Measurements from ENCODE around the gene PIGW. TPM values are rescaled to one million over a fixed set of nuclear protein-coding genes. Genes with fewer than 3 reads are reported as not detected.
"Not testable (repeated sequence)": the region's sequence is repeated elsewhere in the genome, so short reads cannot be mapped to it uniquely, and the experiment has no call there.

Gene PIGW
- total RNA-seq, 5 donors from 2014 or later (not counting 1 experiment from before 2014, with no cell fraction given), result 6.0 to 8.7 (median 6.5) TPM

DNA sequence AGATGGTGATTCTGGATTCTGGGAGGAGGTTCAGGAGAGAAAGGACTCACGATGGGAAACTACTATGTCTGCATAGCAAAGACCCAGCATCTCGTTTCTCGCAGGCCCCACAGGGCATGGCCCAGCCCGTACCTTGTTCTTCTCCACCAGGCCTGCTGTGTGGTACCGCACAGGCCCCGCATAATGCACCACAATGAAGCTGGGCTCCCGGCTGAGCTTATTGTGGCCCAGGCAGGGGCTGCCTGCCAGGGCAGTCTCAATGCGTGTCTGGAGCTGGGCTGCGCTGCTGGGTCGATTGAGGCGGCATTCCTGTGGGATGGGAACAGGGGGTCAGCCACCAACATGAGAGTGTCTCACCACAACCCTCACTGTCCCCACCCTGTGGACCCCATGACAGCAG is 28.0 kb upstream of the PIGW start:
- Histone ChIP-seq H3K4me1 (ENCODE audit: control insufficient read depth in 1 of 2, extremely low read depth in 1 of 2, insufficient read depth in 2 of 2, low read length in 2 of 2) (no peaks in the 10 kb centered on the region), H3K36me3 (ENCODE audit: control insufficient read depth in 2 of 2, extremely low read depth in 1 of 2, insufficient read depth in 1 of 2, low read length in 1 of 2) (peaks cover 7 to 61% of the 10 kb centered on the region in 2 donors), H3K27me3 (replicated peaks in 1 of 2; ENCODE audit: control insufficient read depth in 2 of 2, extremely low read depth in 1 of 2, insufficient read depth in 2 of 2, low read length in 1 of 2) (no peaks in the 10 kb centered on the region), H3K27ac (ENCODE audit: low read length) (no peak overlapping the region), H3K4me3 (ENCODE audit: control insufficient read depth in 1 of 2, extremely low read depth in 1 of 2, low read length in 1 of 2) (no peak overlapping the region), H3K9me3 (no peaks in the 10 kb centered on the region)
- H3K9me3 Mint-ChIP-seq, result no peaks in the 10 kb centered on the region
- ChIA-PET CTCF (no interaction called here), POLR2A (no interaction called here)
- no peaks in the 10 kb centered on the region for H3K27me3 Mint-ChIP-seq
- ATAC-seq (replicated peaks in 1 of 4) (no peak), DNase-seq (no peak)
- peaks cover 15% of the 10 kb centered on the region for H3K36me3 Mint-ChIP-seq
- no peak overlapping the region for H3K4me3 Mint-ChIP-seq
- 96% methylated on average over 6 of the region's 11 CpGs for WGBS (ENCODE audit: insufficient coverage)
- no peaks in the 10 kb centered on the region for H3K4me1 Mint-ChIP-seq
- no peak overlapping the region for H3K27ac Mint-ChIP-seq

DNA sequence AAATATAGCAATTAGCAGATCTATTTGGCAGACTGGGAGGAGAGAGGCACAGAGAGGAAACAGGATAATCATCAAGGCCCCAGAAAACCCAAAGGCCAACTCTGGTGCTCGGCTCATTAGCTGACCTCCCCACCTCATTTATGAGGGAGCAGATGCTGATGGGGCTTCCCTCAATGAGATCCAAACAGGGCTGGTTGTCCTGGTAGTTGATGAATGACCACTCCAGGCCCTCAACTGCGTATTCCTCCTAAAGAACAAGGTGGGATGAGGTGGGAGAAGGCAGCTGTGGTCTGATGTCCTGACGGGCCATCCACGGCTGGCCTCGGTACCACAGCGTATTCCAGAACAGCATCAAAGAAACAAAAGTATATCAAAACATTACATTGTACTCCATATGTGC is 27.5 kb upstream of the PIGW start:
- ChIA-PET CTCF (interaction anchor here in 1 of 2 donors (0.6 kb wide), 1 partner anchor 9 kb away, joined by 3 read pairs; no protein-coding TSS in a partner anchor), POLR2A (no interaction called here)
- Histone ChIP-seq H3K4me1 (ENCODE audit: control insufficient read depth in 1 of 2, extremely low read depth in 1 of 2, insufficient read depth in 2 of 2, low read length in 2 of 2) (no peaks in the 10 kb centered on the region), H3K27me3 (replicated peaks in 1 of 2; ENCODE audit: control insufficient read depth in 2 of 2, extremely low read depth in 1 of 2, insufficient read depth in 2 of 2, low read length in 1 of 2) (no peaks in the 10 kb centered on the region), H3K9me3 (no peaks in the 10 kb centered on the region), H3K4me3 (ENCODE audit: control insufficient read depth in 1 of 2, extremely low read depth in 1 of 2, low read length in 1 of 2) (no peak overlapping the region), H3K36me3 (ENCODE audit: control insufficient read depth in 2 of 2, extremely low read depth in 1 of 2, insufficient read depth in 1 of 2, low read length in 1 of 2) (peaks cover 7 to 60% of the 10 kb centered on the region in 2 donors), H3K27ac (ENCODE audit: low read length) (no peak overlapping the region)
- DNase-seq (no peak), ATAC-seq (replicated peaks in 1 of 4) (no peak)
- Mint-ChIP-seq H3K36me3 (peaks cover 15% of the 10 kb centered on the region), H3K9me3 (no peaks in the 10 kb centered on the region), H3K27me3 (no peaks in the 10 kb centered on the region), H3K27ac (no peak overlapping the region), H3K4me1 (no peaks in the 10 kb centered on the region), H3K4me3 (no peak overlapping the region)
- WGBS (ENCODE audit: insufficient coverage), result no CpG with 5 or more reads among the region's 6 CpGs

- CTCF ChIA-PET; H3K4me1 Mint-ChIP-seq; H3K27ac Mint-ChIP-seq; H3K9me3 ChIP-seq; ATAC-seq (replicated peaks in 1 of 4); H3K4me1 ChIP-seq (ENCODE audit: control insufficient read depth in 1 of 2, extremely low read depth in 1 of 2, insufficient read depth in 2 of 2, low read length in 2 of 2); H3K27me3 Mint-ChIP-seq; H3K4me3 ChIP-seq (ENCODE audit: control insufficient read depth in 1 of 2, extremely low read depth in 1 of 2, low read length in 1 of 2); H3K4me3 Mint-ChIP-seq; H3K27ac ChIP-seq (ENCODE audit: low read length); DNase-seq; H3K9me3 Mint-ChIP-seq; POLR2A ChIA-PET; H3K27me3 ChIP-seq (replicated peaks in 1 of 2; ENCODE audit: control insufficient read depth in 2 of 2, extremely low read depth in 1 of 2, insufficient read depth in 2 of 2, low read length in 1 of 2): not testable (repeated sequence)
- 100% methylated on average over 1 of the region's 2 CpGs for WGBS (ENCODE audit: insufficient coverage)
- H3K36me3 ChIP-seq (ENCODE audit: control insufficient read depth in 2 of 2, extremely low read depth in 1 of 2, insufficient read depth in 1 of 2, low read length in 1 of 2), result peaks cover 4 to 57% of the 10 kb centered on the region in 2 donors
- H3K36me3 Mint-ChIP-seq, result peaks cover 21% of the 10 kb centered on the region
Observed at GRCh38 chr17:36508439-36508838, 26.3 kb upstream of the PIGW start.

DNA sequence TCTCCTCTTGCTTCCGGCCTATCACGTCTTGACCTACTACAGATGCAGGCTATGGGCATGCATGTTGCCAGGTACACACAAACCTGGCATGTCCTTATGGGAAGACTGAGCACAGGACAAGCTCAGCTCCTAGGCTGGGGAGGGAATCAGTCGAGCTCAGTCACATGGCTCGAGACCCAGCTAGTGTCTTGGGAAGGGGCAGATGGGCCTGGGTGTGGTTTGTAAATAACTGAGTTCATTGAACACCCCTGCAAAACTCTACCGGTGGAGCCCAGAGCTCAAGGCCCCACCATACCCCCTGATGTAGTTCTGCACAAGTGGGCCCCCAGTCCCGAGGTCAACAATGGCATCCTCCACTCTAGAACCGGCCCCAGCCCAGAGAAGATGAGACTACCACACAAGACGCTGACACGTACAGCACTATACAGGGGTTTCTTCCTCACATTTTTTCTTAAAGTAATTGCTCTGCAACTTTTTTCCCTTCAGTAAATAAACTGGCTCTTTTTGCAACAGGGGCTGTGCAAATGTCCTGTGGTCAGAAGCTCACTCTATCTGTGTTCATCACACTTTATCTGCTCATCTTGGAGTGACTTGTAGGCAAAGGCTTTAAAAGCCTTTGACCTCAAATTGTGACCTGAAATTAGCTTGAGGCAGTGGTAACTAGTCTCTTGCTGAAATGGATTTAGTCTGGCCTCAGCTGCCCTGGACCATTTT is 25.4 kb upstream of the PIGW start:
- no peak overlapping the region for H3K4me3 ChIP-seq (ENCODE audit: control insufficient read depth in 1 of 2, extremely low read depth in 1 of 2, low read length in 1 of 2)
- no peaks in the 10 kb centered on the region for H3K27me3 ChIP-seq (replicated peaks in 1 of 2; ENCODE audit: control insufficient read depth in 2 of 2, extremely low read depth in 1 of 2, insufficient read depth in 2 of 2, low read length in 1 of 2)
- 94% methylated on average over 8 of the region's 9 CpGs for WGBS (ENCODE audit: insufficient coverage)
- no peaks in the 10 kb centered on the region for H3K9me3 ChIP-seq
- H3K4me1 ChIP-seq (ENCODE audit: control insufficient read depth in 1 of 2, extremely low read depth in 1 of 2, insufficient read depth in 2 of 2, low read length in 2 of 2), result no peaks in the 10 kb centered on the region
- ATAC-seq (replicated peaks in 1 of 4) (no peak), DNase-seq (no peak)
- no peak overlapping the region for H3K27ac Mint-ChIP-seq
- no peak overlapping the region for H3K4me3 Mint-ChIP-seq
- H3K4me1 Mint-ChIP-seq, result no peaks in the 10 kb centered on the region
- H3K36me3 ChIP-seq (ENCODE audit: control insufficient read depth in 2 of 2, extremely low read depth in 1 of 2, insufficient read depth in 1 of 2, low read length in 1 of 2), result peaks cover 4 to 47% of the 10 kb centered on the region in 2 donors
- H3K27ac ChIP-seq (ENCODE audit: low read length), result no peak overlapping the region
- H3K36me3 Mint-ChIP-seq, result peaks cover 21% of the 10 kb centered on the region
- CTCF ChIA-PET, result no interaction called here
- H3K9me3 Mint-ChIP-seq, result no peaks in the 10 kb centered on the region
- POLR2A ChIA-PET, result no interaction called here
- H3K27me3 Mint-ChIP-seq, result no peaks in the 10 kb centered on the region

GRCh38 chr17:36510636-36511035 is 24.2 kb upstream of the PIGW start:
- Mint-ChIP-seq H3K4me1 (no peaks in the 10 kb centered on the region), H3K36me3 (peaks cover 21% of the 10 kb centered on the region), H3K27ac (no peak overlapping the region), H3K27me3 (no peaks in the 10 kb centered on the region), H3K9me3 (no peaks in the 10 kb centered on the region), H3K4me3 (no peak overlapping the region)
- CTCF ChIA-PET, result no interaction called here
- H3K9me3 ChIP-seq, result no peaks in the 10 kb centered on the region
- ATAC-seq (replicated peaks in 1 of 4) (no peak), DNase-seq (no peak)
- WGBS (ENCODE audit: insufficient coverage), result 93% methylated on average over 14 of the region's 14 CpGs
- H3K27me3 ChIP-seq (replicated peaks in 1 of 2; ENCODE audit: control insufficient read depth in 2 of 2, extremely low read depth in 1 of 2, insufficient read depth in 2 of 2, low read length in 1 of 2), result no peaks in the 10 kb centered on the region
- H3K36me3 ChIP-seq (ENCODE audit: control insufficient read depth in 2 of 2, extremely low read depth in 1 of 2, insufficient read depth in 1 of 2, low read length in 1 of 2), result peaks cover 4 to 45% of the 10 kb centered on the region in 2 donors
- POLR2A ChIA-PET, result no interaction called here
- no peak overlapping the region for H3K4me3 ChIP-seq (ENCODE audit: control insufficient read depth in 1 of 2, extremely low read depth in 1 of 2, low read length in 1 of 2)
- H3K27ac ChIP-seq (ENCODE audit: low read length), result no peak overlapping the region
- H3K4me1 ChIP-seq (ENCODE audit: control insufficient read depth in 1 of 2, extremely low read depth in 1 of 2, insufficient read depth in 2 of 2, low read length in 2 of 2), result no peaks in the 10 kb centered on the region

GRCh38 chr17:36511216-36511615 is 23.6 kb upstream of the PIGW start:
- H3K4me1 Mint-ChIP-seq, result no peaks in the 10 kb centered on the region
- Histone ChIP-seq H3K27ac (ENCODE audit: low read length) (no peak overlapping the region), H3K4me1 (ENCODE audit: control insufficient read depth in 1 of 2, extremely low read depth in 1 of 2, insufficient read depth in 2 of 2, low read length in 2 of 2) (no peaks in the 10 kb centered on the region), H3K36me3 (ENCODE audit: control insufficient read depth in 2 of 2, extremely low read depth in 1 of 2, insufficient read depth in 1 of 2, low read length in 1 of 2) (peaks cover 4 to 45% of the 10 kb centered on the region in 2 donors), H3K9me3 (no peaks in the 10 kb centered on the region), H3K27me3 (replicated peaks in 1 of 2; ENCODE audit: control insufficient read depth in 2 of 2, extremely low read depth in 1 of 2, insufficient read depth in 2 of 2, low read length in 1 of 2) (no peaks in the 10 kb centered on the region), H3K4me3 (ENCODE audit: control insufficient read depth in 1 of 2, extremely low read depth in 1 of 2, low read length in 1 of 2) (no peak overlapping the region)
- H3K4me3 Mint-ChIP-seq, result no peak overlapping the region
- ChIA-PET POLR2A (no interaction called here), CTCF (no interaction called here)
- 95% methylated on average over 3 of the region's 6 CpGs for WGBS (ENCODE audit: insufficient coverage)
- ATAC-seq (replicated peaks in 1 of 4) (no peak), DNase-seq (no peak)
- peaks cover 17% of the 10 kb centered on the region for H3K36me3 Mint-ChIP-seq
- no peaks in the 10 kb centered on the region for H3K9me3 Mint-ChIP-seq
- no peak overlapping the region for H3K27ac Mint-ChIP-seq
- H3K27me3 Mint-ChIP-seq, result no peaks in the 10 kb centered on the region

DNA sequence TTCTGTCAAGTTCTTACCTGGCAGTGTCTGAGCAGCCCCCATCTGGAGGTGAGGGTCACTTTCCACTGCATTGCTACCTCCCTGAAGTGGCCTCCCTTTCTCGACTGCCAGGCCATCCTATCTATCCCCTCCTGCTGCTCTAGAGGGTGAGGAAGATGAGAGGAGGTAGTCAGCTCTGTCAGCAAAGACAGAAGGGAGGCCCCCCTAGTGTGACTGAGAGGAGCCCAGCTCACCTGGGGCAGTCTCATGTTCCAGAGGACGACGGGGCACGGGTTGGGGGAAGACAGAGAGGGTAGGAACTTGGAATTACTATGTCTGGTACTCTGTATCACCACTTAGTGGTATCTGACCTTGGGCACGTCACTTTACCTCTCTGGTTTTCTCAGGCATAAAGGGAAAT is 22.1 kb upstream of the PIGW start:
- ATAC-seq (replicated peaks in 1 of 4), result no peak
- Mint-ChIP-seq H3K27me3 (no peaks in the 10 kb centered on the region), H3K36me3 (peaks cover 22% of the 10 kb centered on the region), H3K4me3 (no peak overlapping the region), H3K27ac (peak overlapping the region in 1 of 2 donors; percentile 34), H3K4me1 (no peaks in the 10 kb centered on the region), H3K9me3 (no peaks in the 10 kb centered on the region)
- Histone ChIP-seq H3K4me1 (ENCODE audit: control insufficient read depth in 1 of 2, extremely low read depth in 1 of 2, insufficient read depth in 2 of 2, low read length in 2 of 2) (no peaks in the 10 kb centered on the region), H3K36me3 (ENCODE audit: control insufficient read depth in 2 of 2, extremely low read depth in 1 of 2, insufficient read depth in 1 of 2, low read length in 1 of 2) (peaks cover 4 to 35% of the 10 kb centered on the region in 2 donors), H3K27ac (ENCODE audit: low read length) (no peak overlapping the region), H3K4me3 (ENCODE audit: control insufficient read depth in 1 of 2, extremely low read depth in 1 of 2, low read length in 1 of 2) (no peak overlapping the region), H3K9me3 (no peaks in the 10 kb centered on the region), H3K27me3 (replicated peaks in 1 of 2; ENCODE audit: control insufficient read depth in 2 of 2, extremely low read depth in 1 of 2, insufficient read depth in 2 of 2, low read length in 1 of 2) (no peaks in the 10 kb centered on the region)
- ChIA-PET POLR2A (no interaction called here), CTCF (no interaction called here)
- no CpG with 5 or more reads among the region's 5 CpGs for WGBS (ENCODE audit: insufficient coverage)
- DNase-seq, result peak in 1 of 35 experiments; percentile 14
